ENCODE data around the gene CBR1.

- TF ChIP-seq, protein P1, sequence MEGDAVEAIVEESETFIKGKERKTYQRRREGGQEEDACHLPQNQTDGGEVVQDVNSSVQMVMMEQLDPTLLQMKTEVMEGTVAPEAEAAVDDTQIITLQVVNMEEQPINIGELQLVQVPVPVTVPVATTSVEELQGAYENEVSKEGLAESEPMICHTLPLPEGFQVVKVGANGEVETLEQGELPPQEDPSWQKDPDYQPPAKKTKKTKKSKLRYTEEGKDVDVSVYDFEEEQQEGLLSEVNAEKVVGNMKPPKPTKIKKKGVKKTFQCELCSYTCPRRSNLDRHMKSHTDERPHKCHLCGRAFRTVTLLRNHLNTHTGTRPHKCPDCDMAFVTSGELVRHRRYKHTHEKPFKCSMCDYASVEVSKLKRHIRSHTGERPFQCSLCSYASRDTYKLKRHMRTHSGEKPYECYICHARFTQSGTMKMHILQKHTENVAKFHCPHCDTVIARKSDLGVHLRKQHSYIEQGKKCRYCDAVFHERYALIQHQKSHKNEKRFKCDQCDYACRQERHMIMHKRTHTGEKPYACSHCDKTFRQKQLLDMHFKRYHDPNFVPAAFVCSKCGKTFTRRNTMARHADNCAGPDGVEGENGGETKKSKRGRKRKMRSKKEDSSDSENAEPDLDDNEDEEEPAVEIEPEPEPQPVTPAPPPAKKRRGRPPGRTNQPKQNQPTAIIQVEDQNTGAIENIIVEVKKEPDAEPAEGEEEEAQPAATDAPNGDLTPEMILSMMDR (conservative IDR thresholded peaks at IDR 0.05; ENCODE audit: low read length): no peak
- TF ChIP-seq EZH2phosphoT487 (IDR thresholded peaks at IDR 0.05; ENCODE audit: borderline replicate concordance): no peak
Measured at GRCh38 chr21:36082237-36082664, 12.4 kb downstream of the CBR1 start.

Measured in Loucy (cell line).